Stimulated activated CD8-positive, alpha-beta memory T cell treated with anti-CD3 and anti-CD28 coated beads, Interleukin-15, amount 100 ng/mL, for 24 hours (primary cell): ENCODE results near the gene GPR107.

Experiments used
- DNase-seq: peaks from one replicate; pipeline ENCODE4 v3.0.0-alpha.2; 2020; ENCODE audit warnings: low read depth

Gene GPR107

DNA sequence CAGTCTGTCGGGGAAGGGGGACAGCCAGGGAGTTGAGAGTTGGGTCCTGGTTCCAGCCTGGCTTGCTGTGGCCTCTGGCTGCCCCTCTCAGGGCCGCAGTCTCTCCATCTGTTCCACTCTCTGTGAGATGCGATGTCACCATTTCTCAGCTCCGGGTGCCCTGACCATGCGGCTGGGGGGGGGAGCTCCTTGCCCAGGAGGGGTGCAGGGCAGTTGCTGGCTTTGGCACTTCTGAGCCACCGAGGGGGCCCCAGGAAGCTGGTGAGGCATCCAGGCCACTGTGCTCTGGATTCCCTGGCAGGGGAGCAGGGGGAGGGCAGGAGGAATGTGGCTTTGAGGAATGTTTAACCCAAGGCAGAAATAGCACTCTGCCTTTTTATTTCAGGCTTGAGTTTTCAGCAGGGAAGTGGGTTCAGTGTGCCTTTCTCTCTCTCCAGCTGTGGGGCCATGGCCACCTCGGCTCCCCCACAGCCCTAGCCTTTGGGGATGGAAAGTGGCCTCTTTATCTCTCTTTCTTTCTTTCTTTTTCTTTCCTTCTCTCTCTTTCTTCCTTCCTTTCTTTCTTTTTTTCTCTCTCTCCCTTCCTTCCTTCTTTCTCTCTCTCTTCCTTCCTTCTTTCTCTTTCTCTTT lies 129.5 kb downstream of the GPR107 start:
- no peak for DNase-seq

- DNase-seq, result no peak
These were observed 131.3 kb downstream of the GPR107 start for GRCh38 chr9:130185017-130185416.

DNA sequence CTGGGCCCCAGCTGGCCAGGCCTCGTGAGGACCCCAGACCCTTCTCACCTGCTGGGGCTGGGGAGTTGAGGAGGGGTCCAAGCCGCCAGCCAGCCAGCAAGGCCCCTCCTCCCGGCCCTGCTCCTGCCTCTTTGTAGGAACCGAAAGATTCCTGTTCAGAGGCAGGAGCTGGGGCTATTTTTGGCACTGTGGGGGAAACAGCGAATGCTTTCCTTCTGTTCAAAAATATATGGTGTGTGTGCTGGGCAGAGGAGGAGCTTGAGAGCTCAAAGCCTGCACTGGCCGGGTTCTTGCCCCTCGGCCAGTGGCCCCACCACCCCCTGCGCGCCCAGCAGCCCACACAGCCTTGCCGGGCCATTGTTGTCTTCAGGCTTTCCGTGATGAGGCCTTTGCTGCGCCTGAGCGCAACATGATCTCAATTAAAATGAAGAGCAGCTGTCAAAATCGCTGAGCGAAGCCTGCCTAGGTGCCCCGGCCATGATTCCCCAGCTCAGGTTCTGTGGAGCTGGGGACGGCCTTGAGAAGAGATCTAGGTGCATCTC lies 131.9 kb downstream of the GPR107 start:
- DNase-seq, result no peak

- DNase-seq, result no peak
These were observed 132.3 kb downstream of the GPR107 start for GRCh38 chr9:130186051-130186450.

- DNase-seq, result no peak
These were observed 133.3 kb downstream of the GPR107 start for GRCh38 chr9:130186839-130187522.

- no peak for DNase-seq
These were observed 133.8 kb downstream of the GPR107 start for GRCh38 chr9:130187523-130187846.

- DNase-seq, result no peak
These were observed 135.3 kb downstream of the GPR107 start for GRCh38 chr9:130188860-130189481.
